Measurements from ENCODE around the gene KERA. TPM values are rescaled to one million over a fixed set of nuclear protein-coding genes. Genes with fewer than 3 reads are reported as not detected.

KERA gene
- polyA plus RNA-seq, 1 donor (not counting 4 experiments of a cell fraction or from before 2014, with no cell fraction given): not detected

- TF ChIP-seq, protein P1, sequence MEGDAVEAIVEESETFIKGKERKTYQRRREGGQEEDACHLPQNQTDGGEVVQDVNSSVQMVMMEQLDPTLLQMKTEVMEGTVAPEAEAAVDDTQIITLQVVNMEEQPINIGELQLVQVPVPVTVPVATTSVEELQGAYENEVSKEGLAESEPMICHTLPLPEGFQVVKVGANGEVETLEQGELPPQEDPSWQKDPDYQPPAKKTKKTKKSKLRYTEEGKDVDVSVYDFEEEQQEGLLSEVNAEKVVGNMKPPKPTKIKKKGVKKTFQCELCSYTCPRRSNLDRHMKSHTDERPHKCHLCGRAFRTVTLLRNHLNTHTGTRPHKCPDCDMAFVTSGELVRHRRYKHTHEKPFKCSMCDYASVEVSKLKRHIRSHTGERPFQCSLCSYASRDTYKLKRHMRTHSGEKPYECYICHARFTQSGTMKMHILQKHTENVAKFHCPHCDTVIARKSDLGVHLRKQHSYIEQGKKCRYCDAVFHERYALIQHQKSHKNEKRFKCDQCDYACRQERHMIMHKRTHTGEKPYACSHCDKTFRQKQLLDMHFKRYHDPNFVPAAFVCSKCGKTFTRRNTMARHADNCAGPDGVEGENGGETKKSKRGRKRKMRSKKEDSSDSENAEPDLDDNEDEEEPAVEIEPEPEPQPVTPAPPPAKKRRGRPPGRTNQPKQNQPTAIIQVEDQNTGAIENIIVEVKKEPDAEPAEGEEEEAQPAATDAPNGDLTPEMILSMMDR (optimal IDR thresholded peaks at IDR 0.05 in 1 of 3, IDR thresholded peaks at IDR 0.05 in 1 of 3, conservative IDR thresholded peaks at IDR 0.05 in 1 of 3; ENCODE audit: extremely low read depth in 1 of 3, insufficient read depth in 2 of 3, low read length in 3 of 3): no peak
- no peak for TF ChIP-seq EZH2 (IDR thresholded peaks at IDR 0.05; ENCODE audit: low read length)
- H3K9ac ChIP-seq (ENCODE audit: control insufficient read depth, extremely low read depth, insufficient read depth, low read length): no peak overlapping the region
- H3K9me3 ChIP-seq (ENCODE audit: control insufficient read depth, low read depth, low read length): no peaks in the 10 kb centered on the region
- FAIRE-seq: no peak
- no peaks in the 10 kb centered on the region for H3K4me1 ChIP-seq (ENCODE audit: control insufficient read depth, extremely low read depth, insufficient read depth, low read length)
- DNase-seq (ENCODE audit: low read depth, low spot score): no peak
- H3K79me2 ChIP-seq (ENCODE audit: control insufficient read depth, insufficient read depth, low read length): no peaks in the 10 kb centered on the region
- no peak overlapping the region for H3K4me3 ChIP-seq (ENCODE audit: control insufficient read depth in 2 of 3, extremely low read depth in 1 of 3, insufficient read depth in 2 of 3, low read depth in 1 of 3, low read length in 3 of 3)
- H3K27ac ChIP-seq (ENCODE audit: control insufficient read depth, insufficient read depth, low read length): no peak overlapping the region
- no peaks in the 10 kb centered on the region for H3K9me1 ChIP-seq (ENCODE audit: control insufficient read depth, extremely low read depth, insufficient read depth, low read length)
- H2AFZ ChIP-seq (ENCODE audit: control insufficient read depth, low read length): no peak overlapping the region
- no peaks in the 10 kb centered on the region for H3K27me3 ChIP-seq (ENCODE audit: control insufficient read depth, extremely low read depth, insufficient read depth, low read length)
- no peak overlapping the region for H3K4me2 ChIP-seq (ENCODE audit: control insufficient read depth, extremely low read depth, insufficient read depth, low read depth, low read length)
- dilution Hi-C loops (cut with MboI; ENCODE audit: extremely low pct_ligation_motif_present, low sequenced_read_pairs): no loop called here
- H4K20me1 ChIP-seq (ENCODE audit: control insufficient read depth, extremely low read depth, insufficient read depth, low read length): no peaks in the 10 kb centered on the region
- no peaks in the 10 kb centered on the region for H3K36me3 ChIP-seq (ENCODE audit: control insufficient read depth in 2 of 2, extremely low read depth in 1 of 2, insufficient read depth in 2 of 2, low read length in 2 of 2)
Observed at GRCh38 chr12:91044586-91044985, 13.2 kb downstream of the KERA start.

- dilution Hi-C loops (cut with MboI; ENCODE audit: extremely low pct_ligation_motif_present, low sequenced_read_pairs): no loop called here
- no peaks in the 10 kb centered on the region for H3K36me3 ChIP-seq (ENCODE audit: control insufficient read depth in 2 of 2, extremely low read depth in 1 of 2, insufficient read depth in 2 of 2, low read length in 2 of 2)
- H3K27me3 ChIP-seq (ENCODE audit: control insufficient read depth, extremely low read depth, insufficient read depth, low read length): no peaks in the 10 kb centered on the region
- no peaks in the 10 kb centered on the region for H3K79me2 ChIP-seq (ENCODE audit: control insufficient read depth, insufficient read depth, low read length)
- FAIRE-seq: no peak
- H3K9me3 ChIP-seq (ENCODE audit: control insufficient read depth, low read depth, low read length): no peaks in the 10 kb centered on the region
- H3K9me1 ChIP-seq (ENCODE audit: control insufficient read depth, extremely low read depth, insufficient read depth, low read length): no peaks in the 10 kb centered on the region
- no peak overlapping the region for H2AFZ ChIP-seq (ENCODE audit: control insufficient read depth, low read length)
- no peak overlapping the region for H3K4me3 ChIP-seq (ENCODE audit: control insufficient read depth in 2 of 3, extremely low read depth in 1 of 3, insufficient read depth in 2 of 3, low read depth in 1 of 3, low read length in 3 of 3)
- no peak overlapping the region for H3K9ac ChIP-seq (ENCODE audit: control insufficient read depth, extremely low read depth, insufficient read depth, low read length)
- TF ChIP-seq, protein P1 (optimal IDR thresholded peaks at IDR 0.05 in 1 of 3, IDR thresholded peaks at IDR 0.05 in 1 of 3, conservative IDR thresholded peaks at IDR 0.05 in 1 of 3; ENCODE audit: extremely low read depth in 1 of 3, insufficient read depth in 2 of 3, low read length in 3 of 3): no peak
- no peak for TF ChIP-seq EZH2 (IDR thresholded peaks at IDR 0.05; ENCODE audit: low read length)
- no peak overlapping the region for H3K27ac ChIP-seq (ENCODE audit: control insufficient read depth, insufficient read depth, low read length)
- H4K20me1 ChIP-seq (ENCODE audit: control insufficient read depth, extremely low read depth, insufficient read depth, low read length): no peaks in the 10 kb centered on the region
- no peaks in the 10 kb centered on the region for H3K4me1 ChIP-seq (ENCODE audit: control insufficient read depth, extremely low read depth, insufficient read depth, low read length)
- H3K4me2 ChIP-seq (ENCODE audit: control insufficient read depth, extremely low read depth, insufficient read depth, low read depth, low read length): no peak overlapping the region
- no peak for DNase-seq (ENCODE audit: low read depth, low spot score)
Observed at GRCh38 chr12:91043408-91043807, 14.4 kb downstream of the KERA start.
